Right lobe of liver (tissue), 4 donors: ENCODE measurements around the gene KRTAP10-9.

Experiments
- POLR2A ChIP-seq: fragments of 450-650 bp; IDR thresholded peaks from one replicate; pipeline ENCODE4 v1.6.1; 2017; ENCODE audit warnings: antibody characterized with exemption, mild to moderate bottlenecking
- TF ChIP-seq, protein P1 (sequence below), 4 donors: fragments of 200-600 bp in 3 of 4; fragments of 450-650 bp in 1 of 4; IDR thresholded peaks; one replicate each; pipeline versions ENCODE4 v1.5.1 to v1.8.0; 2016 to 2022; ENCODE audit warnings: antibody characterized with exemption in 4 of 4, mild to moderate bottlenecking in 2 of 4
- donor health status: DM: no; HTN: no; CAD: no.
- donor health status: DM: no; HTN: no; CAD: no.
- donor health status: DM: no; HTN: yes; CAD: no.

DNA sequence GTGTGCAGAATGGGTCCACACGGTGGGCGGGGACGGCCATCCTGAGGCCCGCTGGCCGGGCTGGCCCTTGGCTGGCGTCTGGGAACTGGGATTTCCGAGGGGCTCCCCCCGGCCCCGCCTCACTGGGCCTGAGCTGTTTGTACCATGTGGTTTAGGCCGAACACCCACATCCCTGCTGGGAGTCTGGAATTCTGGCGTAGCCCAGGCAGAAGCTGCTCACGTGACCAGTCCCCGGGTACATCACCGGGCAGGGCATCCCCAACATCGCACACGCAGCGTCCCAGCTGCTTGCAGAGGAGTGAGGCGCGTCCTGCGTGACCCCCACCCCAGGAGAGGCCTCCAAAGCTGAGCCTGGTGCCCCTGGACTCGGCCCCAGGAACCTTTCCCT lies 24.4 kb upstream of the KRTAP10-9 start:
- TF ChIP-seq, protein P1, sequence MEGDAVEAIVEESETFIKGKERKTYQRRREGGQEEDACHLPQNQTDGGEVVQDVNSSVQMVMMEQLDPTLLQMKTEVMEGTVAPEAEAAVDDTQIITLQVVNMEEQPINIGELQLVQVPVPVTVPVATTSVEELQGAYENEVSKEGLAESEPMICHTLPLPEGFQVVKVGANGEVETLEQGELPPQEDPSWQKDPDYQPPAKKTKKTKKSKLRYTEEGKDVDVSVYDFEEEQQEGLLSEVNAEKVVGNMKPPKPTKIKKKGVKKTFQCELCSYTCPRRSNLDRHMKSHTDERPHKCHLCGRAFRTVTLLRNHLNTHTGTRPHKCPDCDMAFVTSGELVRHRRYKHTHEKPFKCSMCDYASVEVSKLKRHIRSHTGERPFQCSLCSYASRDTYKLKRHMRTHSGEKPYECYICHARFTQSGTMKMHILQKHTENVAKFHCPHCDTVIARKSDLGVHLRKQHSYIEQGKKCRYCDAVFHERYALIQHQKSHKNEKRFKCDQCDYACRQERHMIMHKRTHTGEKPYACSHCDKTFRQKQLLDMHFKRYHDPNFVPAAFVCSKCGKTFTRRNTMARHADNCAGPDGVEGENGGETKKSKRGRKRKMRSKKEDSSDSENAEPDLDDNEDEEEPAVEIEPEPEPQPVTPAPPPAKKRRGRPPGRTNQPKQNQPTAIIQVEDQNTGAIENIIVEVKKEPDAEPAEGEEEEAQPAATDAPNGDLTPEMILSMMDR (IDR thresholded peaks at IDR 0.05), result no peak
- TF ChIP-seq POLR2A, result no peak
